Amygdala (tissue), 56 donors: ENCODE data around the gene AMBP.

Source experiments
- DNase-seq, 56 donors: peaks; one replicate each; lab custom pipeline; 2025; lab: John Stamatoyannopoulos, UW

AMBP gene

GRCh38 chr9:114114364-114114763, 36.3 kb upstream of the AMBP start:
- DNase-seq, result no peak

- DNase-seq, result peak in 7 of 56 donors; percentile 8 to 37 (median 16)
Observed at GRCh38 chr9:114112778-114113584, 34.9 kb upstream of the AMBP start.

- no peak for DNase-seq
Observed at GRCh38 chr9:114112325-114112724, 34.2 kb upstream of the AMBP start.

- no peak for DNase-seq
Observed at GRCh38 chr9:114110180-114110579, 32.1 kb upstream of the AMBP start.

- no peak for DNase-seq
Observed at GRCh38 chr9:114109124-114109523, 31.0 kb upstream of the AMBP start.

- DNase-seq, result peak in 51 of 56 donors; percentile 14 to 85 (median 60)
Observed at GRCh38 chr9:114108016-114108833, 30.1 kb upstream of the AMBP start.

- no peak for DNase-seq
Observed at GRCh38 chr9:114107286-114108001, 29.3 kb upstream of the AMBP start.

- DNase-seq, result no peak
Observed at GRCh38 chr9:114105236-114105635, 27.1 kb upstream of the AMBP start.

- no peak for DNase-seq
Observed at GRCh38 chr9:114102484-114102883, 24.4 kb upstream of the AMBP start.

- DNase-seq, result no peak
Observed at GRCh38 chr9:114100536-114100935, 22.4 kb upstream of the AMBP start.

- DNase-seq, result no peak
Observed at GRCh38 chr9:114099669-114100270, 21.7 kb upstream of the AMBP start.

- no peak for DNase-seq
Observed at GRCh38 chr9:114098936-114099668, 21.0 kb upstream of the AMBP start, which contains the start of gene KIF12. TSS of gene KIF12 (minus strand) at chr9:114099292. CDS start at chr9:114099276, 16 bp downstream.

- peak in 11 of 56 donors; percentile 14 to 70 (median 30) for DNase-seq
Observed at GRCh38 chr9:114098021-114098935, 20.2 kb upstream of the AMBP start.

- DNase-seq, result peak in 5 of 56 donors; percentile 5 to 61 (median 9)
Observed at GRCh38 chr9:114097613-114098020, 19.5 kb upstream of the AMBP start.

- no peak for DNase-seq
Observed at GRCh38 chr9:114096866-114097612, 18.9 kb upstream of the AMBP start.

GRCh38 chr9:114096041-114096511, 18.0 kb upstream of the AMBP start:
- no peak for DNase-seq

- no peak for DNase-seq
Observed at GRCh38 chr9:114094971-114095370, 16.9 kb upstream of the AMBP start.
